ENCODE data around the gene SPIN4. TPM values are rescaled to one million over a fixed set of nuclear protein-coding genes. Genes with fewer than 3 reads are reported as not detected.
A peak's percentile ranks its signal among the peaks of the same experiment; 100 is the strongest.
"Not testable (repeated sequence)": the region's sequence is repeated elsewhere in the genome, so short reads cannot be mapped to it uniquely, and the experiment has no call there.

Gene SPIN4
- 2.3 TPM for total RNA-seq

DNA sequence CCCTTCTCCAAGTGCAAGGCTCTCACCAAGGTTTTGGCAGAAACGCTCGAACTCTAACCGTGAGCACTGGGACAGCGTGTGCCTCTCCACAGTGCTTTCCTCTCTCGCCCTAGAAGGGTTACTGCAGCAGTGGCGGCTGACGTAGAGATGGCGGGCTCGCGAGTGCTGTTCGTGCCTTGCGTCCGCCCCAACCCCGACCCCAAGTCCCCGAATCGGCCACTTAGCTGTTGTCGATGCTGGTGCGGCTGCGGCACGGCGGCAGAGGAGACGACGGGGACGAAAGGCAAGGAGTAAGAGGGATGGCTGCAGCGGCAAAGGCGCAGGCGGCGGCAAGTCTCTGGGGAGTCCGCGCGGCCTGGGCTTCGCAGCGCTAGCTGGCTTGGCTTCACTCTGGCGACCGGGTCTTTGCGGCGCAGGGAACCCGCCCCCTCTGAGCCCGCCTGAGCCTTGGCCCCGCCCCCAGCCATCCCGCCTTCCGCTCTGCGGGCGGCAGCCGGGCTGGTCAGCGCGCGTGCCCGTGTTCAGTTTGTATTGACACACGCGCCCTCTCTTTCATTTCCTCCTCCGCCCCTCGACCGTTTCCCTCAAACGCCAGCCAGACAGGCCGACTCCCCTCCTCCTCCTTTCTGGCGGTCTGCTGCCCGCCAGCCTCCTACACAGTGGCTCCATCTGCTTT lies at the start of gene SPIN4:
Gene SPIN4 (minus strand): TSS at position 392 of the 676 bp plus-strand sequence. CDS start 513 bp downstream, outside the sequence.
- DNase-seq (ENCODE audit: low spot score) = peak; percentile 84

DNA sequence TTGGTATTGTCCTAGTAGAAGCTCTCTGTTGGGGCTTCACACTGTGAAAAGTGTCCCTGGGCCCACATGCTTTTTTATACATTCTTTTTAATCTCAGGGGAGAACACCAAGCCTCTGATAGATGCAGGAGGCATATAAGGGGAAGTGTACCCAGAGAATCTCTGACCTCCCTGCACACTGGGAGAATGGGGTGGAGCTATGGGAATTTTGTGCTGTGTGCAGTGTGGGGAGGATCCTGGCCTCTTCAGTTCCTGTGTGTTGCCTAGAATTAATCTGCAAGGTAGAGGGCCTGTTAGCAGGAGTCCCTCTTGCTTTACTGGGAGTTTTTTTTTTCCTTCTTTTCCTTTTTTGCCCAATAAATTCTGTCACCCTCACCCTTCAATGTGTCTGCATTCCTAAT lies 49.2 kb upstream of the SPIN4 start:
- no peak for DNase-seq (ENCODE audit: low spot score)

DNA sequence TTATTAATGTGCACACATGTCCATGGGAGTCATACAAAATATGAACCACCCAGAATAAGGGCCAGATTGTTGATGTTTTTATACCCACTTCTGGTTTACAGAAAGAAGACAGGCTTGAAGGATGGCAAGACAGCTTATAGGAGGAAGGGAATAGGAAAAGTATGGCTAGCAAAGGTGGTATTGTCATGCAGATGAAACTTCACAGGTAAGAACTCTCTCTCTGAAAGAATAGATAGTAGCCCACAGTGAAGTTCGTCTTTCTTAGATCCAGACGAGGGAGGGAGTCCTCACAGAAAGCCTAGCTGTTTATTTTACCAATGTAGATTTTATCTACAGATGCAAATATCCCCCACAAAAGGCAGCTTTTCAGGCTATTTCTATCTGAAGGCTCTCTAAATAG lies 43.7 kb upstream of the SPIN4 start:
- no peak for DNase-seq (ENCODE audit: low spot score)

DNA sequence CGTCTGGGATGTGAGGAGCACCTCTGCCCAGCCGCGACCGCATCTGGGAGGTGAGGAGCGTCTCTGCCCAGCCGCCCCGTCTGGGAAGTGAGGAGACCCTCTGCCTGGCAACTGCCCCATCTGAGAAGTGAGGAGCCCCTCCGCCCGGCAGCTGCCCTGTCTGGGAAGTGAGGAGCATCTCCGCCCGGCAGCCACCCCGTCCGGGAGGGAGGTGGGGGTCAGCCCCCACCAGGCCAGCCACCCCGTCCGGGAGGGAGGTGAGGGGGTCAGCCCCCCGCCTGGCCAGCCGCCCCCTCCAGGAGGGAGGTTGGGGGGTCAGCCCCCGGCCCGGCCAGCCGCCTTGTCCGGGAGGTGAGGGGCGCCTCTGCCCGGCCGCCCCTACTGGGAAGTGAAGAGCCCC lies 42.0 kb upstream of the SPIN4 start:
- not testable (repeated sequence) for DNase-seq (ENCODE audit: low spot score)

DNA sequence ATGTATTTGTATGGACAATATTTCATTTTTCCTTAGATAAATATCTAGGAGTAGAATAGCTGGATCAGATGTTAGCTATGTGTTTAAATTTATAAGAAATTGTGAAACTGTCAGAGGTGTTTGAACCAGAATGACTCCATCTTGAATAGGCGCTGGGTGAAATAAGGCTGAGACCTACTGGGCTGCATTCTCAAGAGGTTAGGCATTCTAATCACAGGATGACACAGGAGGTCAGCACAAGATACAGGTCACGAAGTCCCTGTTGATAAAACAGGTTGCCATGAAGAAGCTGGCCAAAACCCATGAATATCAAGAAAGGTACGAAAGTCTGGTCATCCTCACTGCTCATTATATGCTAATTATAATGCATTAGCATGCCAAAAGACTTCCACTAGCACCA lies 36.3 kb upstream of the SPIN4 start:
- DNase-seq (ENCODE audit: low spot score) = no peak

DNA sequence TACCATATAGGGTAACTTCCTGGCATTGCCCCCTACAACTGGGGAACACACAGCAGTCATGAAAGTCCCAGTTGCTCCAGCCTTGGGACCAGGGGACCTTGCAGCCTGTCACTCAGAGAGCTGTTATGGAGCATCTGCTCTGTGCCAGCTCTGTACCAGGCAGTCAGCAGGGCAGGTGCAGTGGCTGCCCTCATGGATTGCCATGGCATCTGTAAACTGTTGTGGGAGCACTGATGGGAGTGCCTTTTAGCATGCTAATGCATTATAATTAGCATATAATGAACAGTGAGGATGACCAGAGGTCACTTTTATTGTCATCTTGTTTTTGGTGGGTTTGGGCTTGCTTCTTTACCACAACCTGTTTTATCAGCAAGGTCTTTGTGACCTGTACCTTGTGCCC lies 33.1 kb upstream of the SPIN4 start:
- DNase-seq (ENCODE audit: low spot score) = not testable (repeated sequence)

DNA sequence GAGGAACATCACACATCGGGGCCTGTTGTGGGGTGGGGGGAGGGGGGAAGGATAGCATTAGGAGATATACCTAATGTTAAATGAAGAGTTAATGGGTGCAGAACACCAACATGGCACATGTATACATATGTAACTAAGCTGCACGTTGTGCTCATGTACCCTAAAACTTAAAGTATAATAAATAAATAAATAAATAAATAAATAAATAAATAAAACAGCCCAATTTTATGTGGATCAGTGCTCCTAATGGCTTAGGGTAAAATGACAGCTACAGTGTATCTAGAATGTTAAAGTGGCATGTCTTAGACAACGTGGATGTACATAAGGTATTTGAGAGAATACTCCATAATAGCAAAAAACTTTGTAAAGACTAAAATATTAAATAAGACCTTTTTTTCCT lies 21.9 kb upstream of the SPIN4 start:
- DNase-seq (ENCODE audit: low spot score) = not testable (repeated sequence)

DNA sequence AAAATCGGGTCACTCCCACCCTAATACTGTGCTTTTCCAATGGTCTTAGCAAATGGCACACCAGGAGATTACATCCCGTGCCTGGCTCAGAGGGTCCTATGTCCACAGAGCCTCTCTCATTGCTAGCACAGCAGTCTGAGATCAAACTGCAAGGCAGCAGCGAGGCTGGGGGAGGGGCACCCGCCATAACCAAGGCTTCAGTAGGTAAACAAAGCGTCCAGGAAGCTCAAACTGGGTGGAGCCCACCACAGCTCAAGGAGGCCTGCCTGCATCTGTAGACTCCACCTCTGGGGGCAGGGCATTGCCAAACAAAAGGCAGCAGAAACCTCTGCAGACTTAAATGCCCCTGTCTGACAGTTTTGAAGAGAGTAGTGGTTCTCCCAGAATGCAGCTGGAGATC lies 16.6 kb upstream of the SPIN4 start:
- DNase-seq (ENCODE audit: low spot score) = not testable (repeated sequence)

DNA sequence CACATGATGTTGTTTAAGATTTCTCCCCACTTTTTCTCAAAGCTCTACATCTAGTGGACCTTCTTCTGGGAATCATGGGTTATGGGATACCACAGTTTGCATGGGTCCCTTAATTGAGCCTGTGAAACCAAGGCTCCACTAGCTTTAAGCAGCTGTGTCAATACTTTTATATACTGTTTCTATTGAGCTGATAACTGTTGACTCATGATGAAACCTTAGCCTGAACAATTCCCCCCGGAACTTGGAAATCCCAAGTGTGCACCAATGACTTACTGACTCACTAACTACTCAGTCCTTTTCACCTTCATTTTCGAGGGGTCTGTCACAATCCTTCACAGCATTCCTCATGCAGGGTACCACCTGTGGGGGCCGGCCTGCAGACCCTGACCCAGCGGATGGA lies 12.7 kb upstream of the SPIN4 start:
- DNase-seq (ENCODE audit: low spot score) = no peak

DNA sequence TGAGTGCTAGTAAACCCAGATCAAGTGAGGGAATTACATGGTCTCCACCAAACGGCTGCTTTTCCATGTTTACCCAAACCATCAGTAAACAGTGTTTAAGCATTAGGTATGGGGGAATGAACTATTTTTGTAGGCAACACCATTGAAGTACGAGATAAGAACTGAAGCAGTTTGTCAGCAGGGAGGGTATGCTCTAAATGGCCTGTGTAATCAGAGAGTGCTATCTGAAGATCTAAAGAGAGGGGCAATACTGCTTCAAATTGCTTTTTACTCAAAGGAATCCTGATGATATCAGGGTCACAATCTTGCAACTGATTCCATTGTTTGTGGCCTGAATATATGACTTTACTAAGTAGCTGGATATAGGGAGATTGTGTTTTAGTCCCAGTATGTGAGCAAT lies 10.4 kb upstream of the SPIN4 start:
- no peak for DNase-seq (ENCODE audit: low spot score)

DNA sequence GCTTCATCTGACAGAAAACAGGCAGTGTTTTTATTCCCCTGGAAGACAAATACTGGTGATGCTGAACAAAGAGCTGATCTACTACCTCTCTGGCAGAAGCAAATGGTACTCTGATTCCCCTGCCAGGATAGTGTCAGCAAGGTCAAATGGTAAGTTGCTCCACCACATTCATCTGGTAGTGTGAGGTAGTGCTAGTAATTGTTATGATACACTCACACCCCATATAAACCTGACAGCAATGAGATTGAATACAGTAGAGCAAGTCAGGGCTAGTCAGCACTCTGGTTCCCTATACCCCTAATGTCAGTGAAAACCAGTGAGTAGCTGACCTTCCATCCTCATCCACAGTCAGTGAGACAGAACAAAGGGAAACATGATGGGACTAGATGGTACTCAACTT lies 3.4 kb upstream of the SPIN4 start:
- no peak for DNase-seq (ENCODE audit: low spot score)

DNA sequence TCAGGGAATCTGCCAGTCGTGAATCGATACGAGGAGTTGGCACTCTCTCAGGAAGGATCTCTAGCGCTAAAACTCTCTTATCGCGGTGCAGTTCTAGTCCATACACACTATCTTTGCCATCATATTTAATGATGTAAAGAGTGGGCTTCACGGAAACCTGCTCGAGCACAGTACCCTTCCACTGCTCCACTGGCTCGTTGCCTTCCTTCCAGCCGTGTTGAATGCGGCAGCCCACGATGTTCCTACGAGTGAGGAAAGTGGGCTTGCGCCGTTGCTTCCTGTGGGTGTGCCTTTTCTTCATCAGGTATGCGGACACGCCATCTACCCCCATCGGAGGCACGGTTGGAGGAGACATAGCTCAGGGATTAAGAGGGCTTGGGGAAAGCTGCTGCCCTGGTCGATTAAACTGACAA lies 661 bp downstream of the SPIN4 start:
- DNase-seq (ENCODE audit: low spot score) = no peak

DNA sequence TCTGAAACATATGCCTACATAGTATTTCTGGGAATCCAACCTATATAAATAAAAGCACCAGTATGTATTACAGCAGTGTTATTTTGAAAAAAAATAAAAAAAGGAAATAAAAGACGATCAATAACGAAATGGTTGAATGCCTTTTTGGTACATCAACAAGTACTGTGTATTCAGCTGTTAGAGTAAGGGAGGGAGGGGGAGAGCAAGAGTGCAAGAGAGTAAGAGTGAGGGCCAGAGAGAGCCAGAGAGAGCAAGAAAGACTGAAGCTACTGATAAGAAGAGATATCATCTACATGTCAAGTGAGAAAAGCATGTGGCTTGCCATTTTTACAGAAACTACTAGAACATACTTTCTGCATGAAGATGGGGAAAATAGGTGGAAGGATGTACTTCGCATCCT lies 1.8 kb downstream of the SPIN4 start:
- DNase-seq (ENCODE audit: low spot score) = no peak

DNA sequence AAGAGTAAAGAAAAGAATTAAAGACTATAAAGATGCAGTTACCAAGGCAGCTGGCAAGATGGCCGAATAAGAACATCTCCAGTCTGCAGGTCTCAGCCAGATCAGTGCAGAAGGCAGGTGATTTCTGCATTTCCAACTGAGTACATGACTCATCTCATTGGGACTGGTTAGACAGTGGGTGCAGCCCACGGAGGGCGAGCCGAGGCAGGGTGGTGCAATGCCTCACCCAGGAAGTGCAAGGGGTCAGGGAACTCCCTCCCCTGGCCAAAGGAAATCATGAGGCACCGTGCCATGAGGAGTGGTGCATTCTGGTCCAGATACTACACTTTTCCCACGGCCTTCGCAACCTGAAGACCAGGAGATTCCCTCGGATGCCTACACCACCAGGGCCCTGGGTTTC lies 20.5 kb downstream of the SPIN4 start:
- DNase-seq (ENCODE audit: low spot score) = no peak

DNA sequence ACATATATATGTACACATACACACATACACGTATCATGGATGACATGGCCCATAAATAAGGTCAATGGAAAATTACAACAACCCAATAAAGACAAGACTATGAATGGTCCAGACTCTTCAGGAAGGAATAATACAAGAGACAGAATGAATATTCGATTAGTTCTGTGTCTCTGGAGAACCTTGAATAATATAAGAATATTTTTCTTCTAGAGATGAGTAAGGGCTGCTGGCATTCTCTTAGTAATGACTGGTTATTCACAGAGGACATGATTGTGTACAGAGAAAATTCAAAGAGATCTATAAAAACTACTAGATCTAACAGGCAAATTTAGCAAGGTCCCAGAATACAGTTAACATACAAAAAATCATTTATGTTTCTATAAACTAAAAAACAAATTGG lies 23.3 kb downstream of the SPIN4 start:
- no peak for DNase-seq (ENCODE audit: low spot score)

DNA sequence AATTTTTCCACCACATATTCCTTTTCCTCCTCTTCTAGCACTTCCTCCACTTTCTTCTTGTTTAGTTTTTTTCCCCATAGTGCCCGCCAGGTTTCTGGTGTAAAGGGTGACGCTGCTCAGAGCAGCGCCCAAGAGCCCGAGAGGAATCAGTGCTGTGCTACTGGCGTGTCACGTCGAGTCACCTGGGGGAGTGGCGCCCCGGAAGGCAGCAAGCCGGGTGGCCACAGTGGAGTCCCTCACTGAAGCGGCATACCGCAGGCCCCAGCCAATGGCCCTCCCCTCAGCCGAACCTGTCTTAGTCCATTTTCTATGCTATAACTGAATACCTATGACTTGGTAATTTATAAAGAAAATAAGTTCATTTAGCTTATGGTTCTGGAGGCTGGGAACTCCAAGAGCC lies 51.5 kb downstream of the SPIN4 start:
- DNase-seq (ENCODE audit: low spot score) = no peak

Data from mucosa of gallbladder (tissue), 1 donor.